Thyroid gland (tissue), 4 donors: ENCODE data around the gene MAPK6.

Experiments used
- CTCF ChIP-seq, 6 experiments: fragments of 200-600 bp in 3 of 6; fragments of 450-650 bp in 3 of 6; sonication (generic) in 3 of 6; IDR thresholded peaks; one replicate each; pipeline ENCODE4 v1.5.1; 2016 to 2019; ENCODE audit warnings: antibody characterized with exemption in 6 of 6, mild to moderate bottlenecking in 2 of 6, inconsistent platforms in 1 of 6, moderate library complexity in 1 of 6
- POLR2A ChIP-seq, 2 donors: fragments of 450-650 bp; IDR thresholded peaks; one replicate each; pipeline ENCODE4 v1.6.1; 2017; ENCODE audit warnings: antibody characterized with exemption in 2 of 2, mild to moderate bottlenecking in 2 of 2, moderate library complexity in 1 of 2

GRCh38 chr15:51973775-51974174, 45.2 kb upstream of the MAPK6 start:
- no peak for TF ChIP-seq CTCF (IDR thresholded peaks at IDR 0.05)
- TF ChIP-seq POLR2A (IDR thresholded peaks at IDR 0.05): no peak
